Daoy (cell line): Measurements from ENCODE around the gene GYS1. TPM values are rescaled to one million over a fixed set of nuclear protein-coding genes. Genes with fewer than 3 reads are reported as not detected.

Source experiments
- DNase-seq: peaks from one replicate; pipeline ENCODE4 v3.0.0-alpha.2; 2015; ENCODE audit warnings: low read depth
- total RNA-seq: library from RNA; depleted of rRNA; stranded (reverse); fragments of >200 nt; shearing (Covaris generic); gene quantifications from 2 replicates; pipeline ENCODE4 v1.2.3, GENCODE V29; 2014

The GYS1 gene
- total RNA-seq, 1 experiment from 2014 or later, result 36.8 TPM

- DNase-seq, result no peak
These were observed 4.2 kb downstream of the GYS1 start for GRCh38 chr19:48988860-48989259.

- DNase-seq, result no peak
These were observed 4.8 kb downstream of the GYS1 start for GRCh38 chr19:48988286-48988685.

GRCh38 chr19:48987323-48987722 is 5.8 kb downstream of the GYS1 start:
- DNase-seq, result no peak

GRCh38 chr19:48986211-48986610 is 6.9 kb downstream of the GYS1 start:
- no peak for DNase-seq

GRCh38 chr19:48985711-48986110 is 7.4 kb downstream of the GYS1 start:
- DNase-seq, result no peak

GRCh38 chr19:48982280-48982679 is 10.8 kb downstream of the GYS1 start:
- no peak for DNase-seq

- no peak for DNase-seq
These were observed 16.0 kb downstream of the GYS1 start for GRCh38 chr19:48977061-48977460.

GRCh38 chr19:48975947-48976847 is 16.9 kb downstream of the GYS1 start:
- DNase-seq, result no peak

GRCh38 chr19:48970923-48971395 is 22.1 kb downstream of the GYS1 start:
- peak; percentile 81 for DNase-seq

GRCh38 chr19:48970139-48970766 is 22.9 kb downstream of the GYS1 start:
- no peak for DNase-seq

GRCh38 chr19:48969276-48970138 is 23.6 kb downstream of the GYS1 start:
- peak; percentile 37 for DNase-seq

GRCh38 chr19:48968813-48969218 is 24.3 kb downstream of the GYS1 start:
- no peak for DNase-seq

- no peak for DNase-seq
These were observed 24.9 kb downstream of the GYS1 start for GRCh38 chr19:48968179-48968661.

GRCh38 chr19:48967346-48968178 is 25.5 kb downstream of the GYS1 start:
- no peak for DNase-seq

GRCh38 chr19:48966541-48967345 is 26.4 kb downstream of the GYS1 start:
- DNase-seq, result no peak

GRCh38 chr19:48965806-48966540 is 27.1 kb downstream of the GYS1 start:
- peak; percentile 93 for DNase-seq

- DNase-seq, result peak; percentile 96
These were observed 27.9 kb downstream of the GYS1 start, which contains the start of gene FTL for GRCh38 chr19:48965040-48965805. Gene FTL (plus strand): TSS chr19:48965309. CDS start chr19:48965508, 199 bp downstream.
